NCI-H526 treated with DMSO at 0.1 percent for 48 hours (cell line): ENCODE results near the gene HORMAD2.

Experiments
- DNase-seq: peaks from one replicate; lab custom pipeline; 2025; lab: John Stamatoyannopoulos, UW

Gene HORMAD2, protein sequence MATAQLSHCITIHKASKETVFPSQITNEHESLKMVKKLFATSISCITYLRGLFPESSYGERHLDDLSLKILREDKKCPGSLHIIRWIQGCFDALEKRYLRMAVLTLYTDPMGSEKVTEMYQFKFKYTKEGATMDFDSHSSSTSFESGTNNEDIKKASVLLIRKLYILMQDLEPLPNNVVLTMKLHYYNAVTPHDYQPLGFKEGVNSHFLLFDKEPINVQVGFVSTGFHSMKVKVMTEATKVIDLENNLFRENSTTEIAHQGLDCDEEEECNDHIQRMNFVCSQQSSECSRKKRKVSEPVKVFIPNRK

DNA sequence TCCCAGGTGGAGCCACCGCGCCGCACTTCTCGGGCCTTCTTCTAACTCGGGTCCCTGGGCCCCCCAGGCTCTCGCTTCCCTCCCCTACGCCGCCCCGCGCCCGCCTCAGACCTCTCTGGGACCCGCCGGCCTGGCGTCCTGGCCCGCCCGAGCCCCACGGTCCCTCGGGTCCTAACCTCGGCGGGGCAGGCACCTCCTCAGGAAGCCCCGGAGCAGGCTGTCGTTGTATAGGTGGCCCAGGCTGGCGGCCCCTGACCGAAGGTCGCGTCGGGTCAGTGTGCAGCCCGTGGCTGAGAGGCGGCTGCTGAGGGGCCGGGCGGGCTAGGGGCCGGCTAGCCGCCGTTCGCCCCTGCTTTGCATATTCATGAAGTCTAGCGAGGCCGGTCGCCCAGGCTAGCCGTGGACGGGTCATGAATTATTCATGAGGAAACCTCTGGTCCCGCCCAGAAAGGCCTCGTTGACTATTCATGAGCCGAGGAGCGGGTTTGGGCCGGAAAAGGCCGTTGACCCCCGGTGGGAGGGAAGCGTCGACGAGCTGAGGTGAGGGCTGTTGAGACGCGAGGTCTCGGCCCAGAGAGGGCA is at the start of gene HORMAD2:
Gene HORMAD2, plus strand, starts transcription at position 513 of the 582 bp plus-strand sequence. CDS start 13,489 bp downstream, outside the sequence.
- DNase-seq: peak; percentile 9

DNA sequence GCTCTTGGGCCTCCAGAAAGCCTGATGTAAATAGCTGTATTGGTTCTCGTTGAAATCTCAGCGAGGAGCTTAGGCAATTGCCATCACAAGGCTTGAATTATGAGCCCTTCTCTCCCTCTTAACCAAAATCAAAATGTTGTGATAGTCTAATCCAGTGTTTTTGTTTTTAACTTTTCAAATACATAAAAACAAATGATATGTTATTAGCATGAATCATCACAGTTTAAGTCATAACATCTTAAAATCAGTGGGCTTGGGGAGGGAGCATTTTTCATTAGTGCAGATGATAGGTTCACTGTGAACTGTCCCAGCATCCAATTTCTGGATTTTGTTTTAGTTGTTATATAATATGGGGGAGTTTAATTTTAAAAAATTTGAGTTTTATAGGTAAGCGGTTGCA is 48.9 kb upstream of the HORMAD2 start:
- no peak for DNase-seq

DNA sequence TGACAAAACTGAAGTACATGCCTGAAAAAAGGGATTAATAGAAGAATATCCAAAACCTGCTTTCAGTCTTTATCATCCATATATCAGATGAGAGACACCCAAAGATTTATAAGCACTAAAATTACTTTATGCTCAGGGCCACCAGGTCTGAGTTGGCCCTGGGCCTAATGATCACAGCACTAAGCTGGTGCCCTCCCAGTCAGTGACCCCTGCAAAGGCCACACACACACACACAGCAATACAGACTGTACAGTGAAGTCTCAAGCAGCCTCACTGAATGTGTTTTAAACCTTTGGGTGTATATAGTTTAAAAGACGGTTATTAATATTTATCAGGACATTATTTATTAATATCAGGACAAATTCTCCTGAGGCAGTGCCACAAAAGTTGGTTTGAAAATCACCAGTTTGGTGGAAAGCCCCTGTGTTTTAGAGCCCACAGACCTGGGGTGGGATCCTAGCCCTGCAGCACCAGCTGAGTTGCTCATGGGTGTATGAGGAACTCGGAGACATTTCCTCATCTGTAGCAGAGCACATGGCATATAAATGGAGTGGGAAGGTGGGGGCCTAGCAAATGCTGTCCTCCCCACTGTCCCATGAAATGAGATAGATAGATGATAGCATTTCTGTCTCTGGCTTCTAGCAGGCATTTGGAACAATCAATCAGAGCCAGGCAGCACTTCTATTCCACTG is 48.4 kb upstream of the HORMAD2 start:
- no peak for DNase-seq

DNA sequence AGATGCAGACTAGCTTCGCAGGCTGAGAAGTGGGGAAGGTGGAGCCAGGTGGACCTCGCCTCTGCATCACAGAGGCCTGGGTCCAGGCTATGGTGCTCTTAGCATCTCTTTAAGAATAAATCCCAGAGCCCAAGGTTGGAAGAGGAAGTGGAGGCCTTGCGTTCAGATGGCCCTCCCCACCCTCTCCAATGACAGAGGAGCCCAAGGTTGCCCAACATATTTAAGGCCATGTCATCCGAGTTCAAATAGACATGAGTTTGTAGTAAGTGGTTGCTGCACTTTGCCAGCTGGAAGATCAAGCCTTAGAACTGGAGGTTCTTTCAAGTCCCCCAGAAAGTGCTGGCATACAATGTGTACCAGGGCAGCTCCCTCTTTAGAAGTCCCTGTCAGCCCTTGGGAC is 47.1 kb upstream of the HORMAD2 start:
- DNase-seq: no peak

DNA sequence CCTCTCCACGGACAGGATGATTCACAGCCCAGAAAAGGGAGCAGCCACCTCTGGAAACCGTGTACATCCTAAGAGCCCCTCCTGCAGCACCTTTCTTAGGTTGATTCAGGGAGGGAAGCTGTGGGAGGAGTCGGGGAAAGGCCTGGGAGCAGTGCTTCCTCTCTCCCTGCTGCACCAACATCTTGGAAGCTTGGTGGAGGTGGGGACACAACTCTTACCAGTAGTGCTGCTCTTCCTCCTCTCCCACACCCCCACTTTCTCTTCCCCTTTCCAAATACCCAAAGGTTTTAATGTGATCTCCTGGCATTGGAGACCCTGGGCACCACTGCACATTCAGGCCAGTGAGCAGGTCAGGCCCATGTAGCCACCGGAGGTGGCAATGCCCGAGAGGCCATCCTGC is 46.4 kb upstream of the HORMAD2 start:
- DNase-seq: no peak

DNA sequence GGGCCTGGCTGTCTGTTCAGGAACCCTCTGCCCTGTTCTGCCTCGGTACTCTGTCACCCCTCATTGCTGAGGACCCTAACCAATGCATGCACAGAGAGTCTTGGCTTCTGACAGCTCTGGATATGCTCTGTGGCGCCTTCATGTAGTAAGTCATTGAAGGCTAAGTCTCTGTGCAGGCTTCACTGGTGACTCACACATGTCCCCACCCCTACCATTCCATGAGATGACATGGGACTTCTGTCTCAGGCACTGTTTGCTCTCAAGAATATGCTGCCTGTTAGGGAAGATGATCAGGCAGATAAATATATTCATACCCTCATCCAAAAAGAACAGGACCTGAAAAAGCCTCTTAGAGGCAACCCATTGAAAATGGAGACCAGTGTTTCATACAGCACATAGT is 43.6 kb upstream of the HORMAD2 start:
- DNase-seq: no peak

DNA sequence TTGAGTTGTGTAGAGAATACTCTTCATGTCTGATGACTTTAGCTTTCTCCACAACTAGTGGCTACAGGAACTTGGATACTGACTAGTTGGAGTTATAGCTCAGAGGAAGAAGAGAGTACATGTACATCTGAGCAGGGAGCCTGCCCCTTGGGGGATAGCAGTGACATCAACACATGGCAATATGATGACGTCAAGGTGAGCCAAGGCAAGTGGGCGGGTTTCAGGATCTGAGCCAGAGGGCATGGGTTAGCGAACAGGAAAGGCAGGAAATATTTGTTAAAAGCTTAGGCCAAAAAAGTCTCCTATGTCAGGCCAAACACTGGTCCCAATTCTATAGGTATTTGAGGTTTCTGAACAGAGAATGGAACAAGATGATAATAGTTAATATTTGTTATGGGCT is 42.0 kb upstream of the HORMAD2 start:
- DNase-seq: no peak

DNA sequence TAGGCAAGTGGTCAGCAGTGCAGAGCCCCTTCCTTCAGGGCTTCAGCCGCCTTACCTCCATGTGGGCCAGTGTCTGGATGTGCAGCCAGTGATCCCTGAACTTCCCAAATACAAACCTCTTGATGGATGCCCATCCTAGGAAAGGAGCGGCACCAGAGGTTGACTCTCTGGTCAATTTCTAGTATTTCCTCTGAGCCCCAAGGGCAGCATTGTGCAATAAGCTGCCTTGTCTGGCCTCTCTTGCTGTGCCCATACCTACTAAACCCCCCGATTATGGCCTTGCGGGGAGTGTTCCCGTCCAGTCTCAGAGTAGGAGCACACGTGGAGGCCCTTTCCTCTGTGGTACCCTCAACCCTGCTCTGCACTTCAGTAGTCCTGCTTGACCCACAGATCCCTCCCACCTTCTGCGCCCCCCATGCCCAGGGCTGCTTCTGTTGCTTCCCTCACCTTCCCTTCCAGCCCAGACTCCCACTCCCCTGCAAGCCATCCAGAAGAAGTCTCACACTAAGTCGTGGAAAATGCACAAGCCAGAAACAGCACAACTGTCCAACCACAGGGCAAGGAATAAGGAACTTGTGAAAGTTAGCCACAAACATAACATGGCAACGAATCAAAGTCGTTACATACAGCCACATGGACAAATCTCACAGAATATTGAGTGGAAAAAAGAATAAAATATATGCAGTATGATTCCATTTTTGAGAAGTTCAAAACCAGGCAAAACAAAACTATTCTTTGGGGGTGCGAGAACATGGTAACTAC is 39.6 kb upstream of the HORMAD2 start:
- no peak for DNase-seq

DNA sequence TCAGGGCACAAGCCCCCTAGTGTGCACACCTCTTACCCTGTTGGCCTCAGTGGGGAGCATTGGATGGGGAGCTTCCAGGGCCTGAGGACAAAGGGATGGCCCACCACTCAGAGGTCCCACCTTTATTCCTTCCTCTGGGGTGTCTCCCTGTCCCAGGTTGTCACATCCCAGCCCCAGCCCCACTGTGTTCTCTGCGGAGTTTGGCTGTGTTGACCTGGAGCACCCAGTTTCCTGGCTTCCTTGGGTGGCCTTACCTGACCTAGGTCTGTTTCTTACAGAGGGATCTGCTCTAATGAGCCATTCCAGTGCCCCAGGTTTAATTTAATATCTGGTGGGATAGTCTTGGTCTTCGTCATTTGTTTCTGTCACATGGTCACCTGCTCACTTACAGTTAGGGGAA is 38.8 kb upstream of the HORMAD2 start:
- no peak for DNase-seq

DNA sequence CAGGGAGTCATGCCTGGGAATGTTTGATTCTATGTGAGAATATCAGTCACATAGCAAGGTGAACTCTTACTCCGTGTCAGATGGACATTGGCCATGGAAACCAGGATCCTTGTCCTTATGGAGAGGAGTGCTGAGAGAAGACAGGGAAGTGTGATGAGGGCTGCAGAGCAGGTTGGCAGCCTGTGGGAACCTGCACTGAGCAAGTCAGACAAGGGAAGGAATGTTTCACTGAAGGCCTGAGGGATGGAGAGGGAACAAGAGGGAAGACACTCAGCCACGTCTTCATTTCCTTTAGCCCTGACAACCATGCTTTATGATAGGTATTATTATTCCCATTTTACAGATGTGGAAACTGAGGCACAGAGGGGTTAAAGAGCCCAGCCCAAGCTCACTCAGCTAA is 38.4 kb upstream of the HORMAD2 start:
- DNase-seq: no peak

DNA sequence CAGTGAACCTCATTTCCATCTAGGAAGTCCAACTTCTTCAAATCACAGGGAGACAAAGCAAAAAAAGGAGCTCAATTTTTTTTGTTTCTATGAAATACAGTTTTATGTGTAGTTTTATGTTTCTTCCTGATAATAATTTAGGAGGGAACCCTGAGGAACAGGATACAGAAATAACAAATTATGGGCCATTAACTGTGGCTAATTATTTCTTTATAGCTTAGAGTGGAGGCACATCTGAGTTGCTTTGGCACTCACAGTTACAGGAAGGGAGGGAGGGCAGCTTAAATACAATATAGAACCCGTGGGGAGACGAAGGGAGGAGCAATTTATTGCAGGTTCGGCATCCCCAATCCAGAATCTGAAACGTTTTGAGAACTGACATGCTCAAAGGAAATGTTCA is 37.1 kb upstream of the HORMAD2 start:
- no peak for DNase-seq

DNA sequence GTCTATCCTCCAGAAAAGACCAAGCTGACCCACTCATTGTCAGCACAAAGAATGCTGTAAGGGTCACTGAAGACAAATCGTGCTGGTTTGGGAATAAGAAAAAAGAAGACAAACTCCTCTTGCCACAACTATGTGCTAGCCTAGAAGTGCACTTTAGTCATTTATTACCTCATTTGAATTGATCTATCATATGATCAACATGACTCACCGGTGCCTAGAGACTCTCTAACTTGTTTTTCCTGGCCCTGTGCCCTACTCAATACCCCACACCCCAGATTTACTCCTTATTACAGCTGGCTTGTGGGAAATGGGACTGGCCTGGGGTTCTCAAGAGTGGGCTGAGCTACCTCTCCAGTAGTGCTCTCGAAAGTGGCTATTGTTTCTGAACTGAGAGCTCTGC is 35.9 kb upstream of the HORMAD2 start:
- DNase-seq: no peak

DNA sequence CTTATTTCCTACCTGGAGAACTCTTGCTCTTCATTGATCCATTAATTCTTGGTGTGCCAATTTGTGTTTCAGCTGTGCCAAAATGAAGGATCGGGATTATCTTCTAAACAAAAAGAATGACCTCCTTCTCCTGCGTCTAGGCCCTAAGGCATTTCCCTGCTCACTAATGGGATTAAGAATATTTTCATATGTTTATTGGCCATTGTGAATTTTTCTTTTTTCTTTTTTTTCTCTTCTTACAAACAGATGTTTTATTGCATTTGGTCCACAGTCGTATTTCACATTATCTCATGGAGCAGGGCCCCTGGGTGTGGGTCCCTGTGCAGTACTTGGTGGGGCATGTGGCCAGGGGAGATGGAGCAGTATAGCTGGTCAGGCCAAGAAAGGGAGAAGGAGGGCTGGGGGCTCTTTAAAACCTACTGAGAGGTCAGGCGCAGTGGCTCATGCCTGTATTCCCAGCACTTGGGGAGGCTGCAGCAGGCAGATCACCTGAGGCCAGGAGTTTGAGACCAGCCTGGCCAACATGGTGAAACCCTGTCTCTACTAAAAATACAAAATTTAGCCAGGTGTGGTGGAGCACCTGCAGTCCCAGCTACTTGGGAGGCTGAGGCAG is 35.3 kb upstream of the HORMAD2 start:
- DNase-seq: no peak

DNA sequence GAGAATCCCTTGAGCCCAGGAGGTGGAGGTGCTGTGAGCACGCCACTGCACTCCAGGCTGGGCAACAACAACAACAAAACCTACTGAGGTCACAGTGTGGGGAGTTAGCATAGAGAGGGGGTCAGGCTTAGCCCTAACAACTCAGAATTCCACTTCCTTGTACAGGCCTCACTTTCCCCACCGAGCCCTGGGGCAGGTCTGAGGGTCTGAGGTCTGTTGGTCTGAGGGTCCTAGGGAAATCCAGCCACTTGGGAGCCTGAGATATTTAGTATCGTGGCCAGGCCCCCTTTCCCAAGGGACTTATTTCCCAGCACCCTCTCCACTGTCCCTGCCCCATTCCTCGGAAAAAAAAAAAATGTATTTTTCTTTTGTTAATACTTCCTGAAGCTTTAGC is 34.8 kb upstream of the HORMAD2 start:
- DNase-seq: no peak

DNA sequence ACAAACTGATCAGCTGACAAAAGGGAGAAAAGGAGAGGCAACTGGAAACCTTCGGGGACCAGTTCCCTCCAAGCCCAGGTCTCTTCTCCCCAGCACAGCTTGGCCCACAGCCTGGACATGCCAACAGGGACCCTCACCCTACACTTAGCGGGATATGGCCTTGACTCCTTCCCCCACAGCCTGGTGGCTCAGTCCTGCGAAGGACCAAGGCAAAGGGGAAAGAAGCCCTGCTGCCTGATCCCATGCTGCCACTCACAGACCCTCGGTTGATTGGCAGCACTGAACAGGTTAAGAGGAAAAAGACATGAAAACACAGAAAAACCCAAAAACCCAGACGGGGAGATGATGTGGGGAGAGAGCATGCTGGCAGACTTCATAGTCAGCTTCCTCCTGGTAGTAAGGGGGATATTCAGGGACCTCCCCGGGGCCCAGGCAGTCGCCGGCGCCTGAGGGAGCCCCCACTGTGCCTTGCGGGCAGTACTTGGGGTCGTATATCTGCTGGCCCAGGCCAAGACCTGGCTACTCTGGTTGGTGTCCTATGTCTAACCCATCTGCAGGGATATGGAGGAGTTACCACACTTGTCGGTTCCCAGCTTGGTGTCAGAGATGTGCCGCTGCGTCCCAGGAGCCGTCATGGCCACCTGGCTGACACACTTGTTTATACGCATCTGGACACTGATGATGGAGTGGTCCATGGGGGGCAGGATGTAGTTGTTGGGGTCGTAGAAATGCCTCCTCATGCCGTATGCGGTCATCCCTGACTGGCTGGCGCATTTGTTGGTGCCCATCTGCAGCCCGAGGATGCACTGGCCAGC is 34.2 kb upstream of the HORMAD2 start:
- DNase-seq: no peak

DNA sequence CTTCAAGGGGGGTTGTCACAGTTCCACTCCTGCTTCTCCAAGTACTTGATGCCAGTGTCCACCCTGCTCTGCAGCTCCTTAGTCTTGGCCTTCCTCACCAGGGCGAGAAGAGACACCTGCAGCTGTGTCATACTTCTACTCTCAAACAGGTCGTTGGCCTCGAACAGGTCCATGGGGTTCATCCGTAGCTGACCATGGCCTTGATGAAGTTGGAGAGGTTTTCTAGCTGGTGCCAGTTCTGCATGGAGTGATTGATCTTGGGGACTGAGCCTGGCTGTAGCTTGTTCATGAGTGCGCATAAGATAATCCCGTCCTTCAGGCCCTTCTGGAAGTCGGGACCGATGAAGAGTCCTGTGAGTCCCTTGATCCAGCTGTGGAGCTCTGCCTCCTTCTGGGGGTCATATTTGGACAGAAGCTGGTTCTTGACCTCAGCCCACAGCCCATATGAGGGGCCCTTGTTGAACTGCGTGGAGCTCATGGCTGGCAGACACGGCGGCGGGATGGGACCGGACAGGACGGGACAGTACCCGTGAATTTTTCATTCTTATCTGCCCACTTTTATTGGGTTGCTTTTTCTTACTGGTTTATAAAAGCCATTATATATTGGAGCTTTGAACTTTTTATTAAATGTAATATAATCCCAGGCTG is 33.4 kb upstream of the HORMAD2 start:
- DNase-seq: no peak

DNA sequence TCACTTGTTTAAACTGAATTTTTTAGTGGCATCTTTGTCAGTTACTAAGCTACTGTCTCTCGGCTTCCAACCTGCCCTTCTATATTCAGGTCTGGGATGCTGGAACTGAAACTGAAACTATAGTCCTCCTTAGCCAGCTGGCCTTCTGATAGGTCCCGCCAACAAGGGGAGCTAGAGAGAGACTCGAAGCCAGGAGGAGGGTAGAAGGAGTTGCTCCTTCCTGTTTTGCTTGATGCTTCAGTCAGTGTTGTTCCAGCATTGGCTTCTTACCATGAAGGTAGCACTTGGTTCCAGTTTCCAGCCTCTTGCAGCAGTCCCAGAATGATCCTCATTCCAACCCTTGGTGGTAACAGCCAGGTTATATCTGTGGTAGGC is 32.9 kb upstream of the HORMAD2 start:
- DNase-seq: no peak

DNA sequence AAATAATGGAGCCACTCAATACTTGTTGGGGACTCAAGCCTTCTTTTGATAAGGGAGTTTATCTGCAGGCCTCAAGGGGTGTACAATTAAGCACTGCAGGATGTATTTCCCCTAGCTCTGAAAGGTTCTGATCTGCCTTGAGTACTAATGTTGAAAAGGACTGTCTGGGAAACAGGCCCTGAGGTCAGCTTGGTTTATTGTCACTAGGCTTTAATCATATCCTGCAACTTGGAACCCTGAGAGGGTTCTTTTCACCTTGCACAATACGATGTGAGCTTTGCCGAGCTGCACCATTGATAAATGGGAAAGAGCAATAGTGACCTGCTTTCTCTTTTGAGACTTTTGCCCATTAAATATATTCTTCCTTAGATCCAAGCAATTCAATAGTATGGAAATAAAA is 31.6 kb upstream of the HORMAD2 start:
- no peak for DNase-seq

DNA sequence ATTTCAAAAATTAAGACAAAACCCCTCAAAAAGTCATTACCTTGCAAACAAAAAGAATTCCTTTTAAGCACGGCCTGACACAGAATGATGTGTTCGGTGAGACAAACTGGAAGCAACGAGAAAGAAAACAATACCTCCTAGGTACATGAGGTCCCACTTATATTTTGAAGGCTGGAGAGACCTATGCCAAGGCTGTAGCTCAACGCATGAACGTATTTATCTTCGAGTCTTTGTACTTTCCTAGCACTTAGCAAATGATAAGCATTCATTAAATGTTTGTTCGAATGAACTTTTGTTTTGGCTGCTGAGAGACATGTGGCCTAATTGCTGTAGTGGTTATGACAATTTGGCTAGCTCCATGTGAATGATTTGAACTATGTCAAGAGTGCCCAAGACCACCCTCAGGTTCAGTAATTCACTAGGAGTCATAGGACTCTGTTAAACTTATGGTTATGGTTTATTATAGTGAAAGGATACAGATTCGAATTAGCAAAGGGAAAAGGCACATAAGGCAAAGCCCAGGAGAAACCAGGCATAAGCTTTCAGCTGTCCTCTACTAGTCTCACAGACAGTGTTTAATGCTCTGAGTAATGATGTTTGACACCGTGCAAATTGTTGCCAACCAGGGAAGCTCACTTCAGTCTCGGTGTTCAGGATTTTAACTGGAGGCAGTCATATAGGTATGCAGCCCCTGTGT is 26.0 kb upstream of the HORMAD2 start:
- no peak for DNase-seq

DNA sequence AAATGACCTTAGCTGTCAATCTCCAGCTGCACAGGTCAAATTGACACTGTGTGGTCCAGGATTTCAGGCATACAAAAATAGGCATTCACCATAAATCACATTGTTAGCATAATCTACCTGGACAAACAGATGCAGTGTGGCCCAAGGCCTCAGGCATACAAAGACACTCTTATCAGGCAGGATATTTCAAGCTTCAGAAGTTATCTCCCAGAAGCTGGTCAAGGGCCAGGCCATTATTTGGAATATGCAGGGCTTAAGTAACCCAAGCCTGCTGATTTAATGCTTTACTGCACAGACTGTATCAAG is 25.5 kb upstream of the HORMAD2 start:
- no peak for DNase-seq

DNA sequence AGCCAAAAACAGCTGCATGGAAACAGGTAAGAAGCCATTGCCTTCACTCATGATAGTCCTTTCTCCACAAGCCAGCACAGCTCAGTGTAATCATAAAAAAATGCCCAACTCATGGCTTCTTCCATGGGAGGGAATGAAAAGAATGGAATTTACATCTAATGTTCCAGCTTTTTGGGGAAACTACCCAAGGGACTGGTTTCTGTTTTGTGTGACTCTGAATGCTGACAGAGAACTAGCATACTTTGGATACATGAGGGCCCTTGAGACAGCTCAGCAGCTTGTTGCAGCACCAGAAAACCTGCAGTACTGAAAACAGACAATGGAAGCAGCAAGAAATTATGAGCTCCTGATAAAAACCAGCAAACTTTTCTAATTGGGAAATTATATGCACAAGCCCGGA is 24.2 kb upstream of the HORMAD2 start:
- DNase-seq: no peak
